ENCODE measurements around the gene DOCK6.

DNA sequence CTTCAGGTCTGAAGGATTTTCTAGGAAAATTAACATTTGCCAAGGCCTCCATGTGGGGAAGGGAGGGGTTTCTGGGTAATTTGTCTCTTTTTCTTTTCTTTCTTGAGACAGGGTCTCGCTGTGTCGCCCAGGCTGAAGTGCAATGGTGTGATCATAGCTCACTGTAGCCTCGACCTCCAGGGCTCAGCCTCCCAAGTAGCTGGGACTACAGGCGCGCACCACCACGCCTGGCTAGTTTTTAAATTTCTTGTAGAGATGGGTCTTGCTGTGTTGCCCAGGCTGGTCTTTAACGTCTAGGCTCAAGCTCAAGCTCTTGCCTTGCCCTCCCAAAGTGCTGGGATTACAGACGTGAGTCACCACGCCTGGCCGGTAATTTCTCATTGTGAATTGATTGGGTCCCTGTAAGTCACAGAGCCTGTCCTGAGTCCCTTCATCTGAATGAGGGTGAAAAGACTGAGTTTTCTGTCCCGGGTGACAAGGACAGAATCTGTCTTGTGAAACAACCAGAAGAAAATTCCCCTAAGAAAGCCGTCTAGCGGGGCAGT, 96.8 kb downstream of the DOCK6 start:
- TF ChIP-seq CTCF (conservative IDR thresholded peaks at IDR 0.05; ENCODE audit: low read length) (no peak), EZH2phosphoT487 (IDR thresholded peaks at IDR 0.05; ENCODE audit: borderline replicate concordance, low read depth, low read length) (no peak)
